ENCODE measurements around the gene BPI.

- TF ChIP-seq, protein P1, sequence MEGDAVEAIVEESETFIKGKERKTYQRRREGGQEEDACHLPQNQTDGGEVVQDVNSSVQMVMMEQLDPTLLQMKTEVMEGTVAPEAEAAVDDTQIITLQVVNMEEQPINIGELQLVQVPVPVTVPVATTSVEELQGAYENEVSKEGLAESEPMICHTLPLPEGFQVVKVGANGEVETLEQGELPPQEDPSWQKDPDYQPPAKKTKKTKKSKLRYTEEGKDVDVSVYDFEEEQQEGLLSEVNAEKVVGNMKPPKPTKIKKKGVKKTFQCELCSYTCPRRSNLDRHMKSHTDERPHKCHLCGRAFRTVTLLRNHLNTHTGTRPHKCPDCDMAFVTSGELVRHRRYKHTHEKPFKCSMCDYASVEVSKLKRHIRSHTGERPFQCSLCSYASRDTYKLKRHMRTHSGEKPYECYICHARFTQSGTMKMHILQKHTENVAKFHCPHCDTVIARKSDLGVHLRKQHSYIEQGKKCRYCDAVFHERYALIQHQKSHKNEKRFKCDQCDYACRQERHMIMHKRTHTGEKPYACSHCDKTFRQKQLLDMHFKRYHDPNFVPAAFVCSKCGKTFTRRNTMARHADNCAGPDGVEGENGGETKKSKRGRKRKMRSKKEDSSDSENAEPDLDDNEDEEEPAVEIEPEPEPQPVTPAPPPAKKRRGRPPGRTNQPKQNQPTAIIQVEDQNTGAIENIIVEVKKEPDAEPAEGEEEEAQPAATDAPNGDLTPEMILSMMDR (IDR thresholded peaks at IDR 0.05), result no peak
- TF ChIP-seq POLR2A (IDR thresholded peaks at IDR 0.05), result no peak
Observed at GRCh38 chr20:38303908-38304379, at the start of gene BPI.
